Kidney (tissue), 22 donors: ENCODE measurements around the gene DHTKD1. TPM values are rescaled to one million over a fixed set of nuclear protein-coding genes. Genes with fewer than 3 reads are reported as not detected.

Experiments used
- DNase-seq, 5 donors: peaks; one replicate each; pipeline ENCODE4 v3.0.0-alpha.2; 2013 to 2020
- FAIRE-seq: peaks from 2 replicates; lab custom pipeline; 2012; peaks lifted over from hg19 to GRCh38; lab: Jason Lieb, UNC
- H3K27ac ChIP-seq, 2 donors: one replicate each; pipeline ENCODE4 v1.7.0; 2013; ENCODE audit warnings: low read depth in 2 of 2, low read length in 2 of 2, inconsistent platforms in 1 of 2
- H3K27me3 ChIP-seq: one replicate; pipeline ENCODE4 v1.7.1; 2013; ENCODE audit warnings: low read length, inconsistent platforms; ENCODE audit not compliant: control insufficient read depth, insufficient read depth
- H3K36me3 ChIP-seq, 3 donors: one replicate each; pipeline versions ENCODE4 v1.7.0 to v1.7.1; 2013; ENCODE audit warnings: low read length in 3 of 3, control low read depth in 1 of 3, inconsistent platforms in 1 of 3; ENCODE audit not compliant: insufficient read depth in 3 of 3, control insufficient read depth in 2 of 3
- H3K4me1 ChIP-seq, 3 donors: one replicate each; pipeline versions ENCODE4 v1.7.0 to v1.7.1; 2013; ENCODE audit warnings: low read length in 3 of 3, inconsistent platforms in 1 of 3, low read depth in 1 of 3; ENCODE audit not compliant: control insufficient read depth in 2 of 3, insufficient read depth in 2 of 3
- H3K4me3 ChIP-seq, 3 donors: one replicate each; pipeline versions ENCODE4 v1.7.0 to v1.8.1; 2013; ENCODE audit warnings: low read length in 3 of 3, control low read depth in 1 of 3, inconsistent platforms in 1 of 3
- H3K9ac ChIP-seq, 3 donors: one replicate each; pipeline versions ENCODE4 v1.7.0 to v1.7.1; 2013; ENCODE audit warnings: low read length in 3 of 3, control low read depth in 1 of 3, inconsistent platforms in 1 of 3
- H3K9me3 ChIP-seq, 3 donors: one replicate each; pipeline versions ENCODE4 v1.7.0 to v1.7.1; 2013; ENCODE audit warnings: low read length in 3 of 3, control low read depth in 1 of 3, inconsistent platforms in 1 of 3; ENCODE audit not compliant: control insufficient read depth in 2 of 3, insufficient read depth in 1 of 3
- CTCF ChIP-seq: IDR thresholded peaks from 3 replicates; pipeline ENCODE4 v1.5.1; 2012; ENCODE audit warnings: mild to moderate bottlenecking, moderate library complexity, borderline replicate concordance; ENCODE audit not compliant: insufficient read depth; ENCODE audit errors: extremely low read depth
- intact Hi-C: fragments of 100-400 bp; cut with DNase I; formaldehyde crosslinking; loops from one replicate; pipeline ENCODE4 v1.11.1; 2022
- long read RNA-seq, 10 donors: library from polyadenylated mRNA in 1 of 10; unstranded in 1 of 10; transcript quantifications; one replicate each; pipeline ENCODE4 v2.0.0 and lab custom pipeline, GENCODE V29; 2021 to 2026
- polyA plus RNA-seq: library from polyadenylated mRNA; stranded (reverse); fragments of 350-450 nt; fragmentation: Illumina TruSeq; extraction: RNeasy Lipid Tissue Mini Kit (QIAGEN cat#74804); gene quantifications from one replicate; pipeline ENCODE4 v1.2.3, GENCODE V29; 2014; ENCODE audit warnings: low read depth, low replicate concordance; ENCODE audit not compliant: insufficient read depth
- total RNA-seq: library from RNA; stranded (reverse); fragmentation: NEBNext Ultra II Directional; extraction: Animal tissue kit (Norgen Biotek cat#: 25700); gene quantifications from one replicate; pipeline ENCODE4 v1.2.1, GENCODE V29; 2021
- donor health status: control.
- donor health status: control.
- donor health status: control.
- donor health status: control.
- donor health status: control.
- donor health status: DM: yes; HTN: yes; CAD: no.
- donor health status: Normal renal cell carcinoma (clear cell type).

DHTKD1 gene
- total RNA-seq (28.0 TPM), polyA plus RNA-seq (21.5 TPM)
- long read RNA-seq, donor 1, result 0 reads
- long read RNA-seq, donor 2, full-length matches to known transcripts, result 2 of 2 reads
- long read RNA-seq, donor 2, partial matches to known transcripts, result 0 of 2 reads
- long read RNA-seq, donor 2, other reads (novel, unspliced or antisense), result 0 of 2 reads
- long read RNA-seq, donor 3, full-length matches to known transcripts, result 3 of 3 reads
- long read RNA-seq, donor 3, partial matches to known transcripts, result 0 of 3 reads
- long read RNA-seq, donor 3, other reads (novel, unspliced or antisense), result 0 of 3 reads
- long read RNA-seq, donor 4, full-length matches to known transcripts, result 4 of 4 reads
- long read RNA-seq, donor 4, partial matches to known transcripts, result 0 of 4 reads
- long read RNA-seq, donor 4, other reads (novel, unspliced or antisense), result 0 of 4 reads
- long read RNA-seq, donor 5, full-length matches to known transcripts, result 1 of 1 reads
- long read RNA-seq, donor 5, partial matches to known transcripts, result 0 of 1 reads
- long read RNA-seq, donor 5, other reads (novel, unspliced or antisense), result 0 of 1 reads
- long read RNA-seq, donor 6, result 0 reads
- long read RNA-seq, donor 7, full-length matches to known transcripts, result 21 of 32 reads
- long read RNA-seq, donor 7, partial matches to known transcripts, result 3 of 32 reads
- long read RNA-seq, donor 7, other reads (novel, unspliced or antisense), result 8 of 32 reads
- long read RNA-seq, donor 8, result 0 reads
- long read RNA-seq, donor 9, result 0 reads
- long read RNA-seq, donor 10, partial matches to known transcripts, result 5 of 6 reads
- long read RNA-seq, donor 10, other reads (novel, unspliced or antisense), result 0 of 6 reads

- TF ChIP-seq CTCF, result peak; percentile 43
- Histone ChIP-seq H3K9ac (peak within 1 kb of the TSS; percentile 55 to 81 (median 79)), H3K27ac (peak within 1 kb of the TSS; percentile 80 to 82), H3K9me3 (no peaks in the 10 kb centered on the region), H3K27me3 (no peaks in the 10 kb centered on the region), H3K36me3 (no peaks in the 10 kb centered on the region), H3K4me3 (peak within 1 kb of the TSS; percentile 85 to 93 (median 85)), H3K4me1 (peaks cover 0 to 5% (median 0%) of the 10 kb centered on the region in 3 donors)
- intact Hi-C loops, result no loop called here
- FAIRE-seq, result peak; percentile 85
- peak; percentile 99 for DNase-seq
Observed at GRCh38 chr10:12068449-12069269, at the start of gene DHTKD1. Gene DHTKD1, plus strand, starts transcription at chr10:12068954. Its CDS starts 80 bp downstream, at chr10:12069034.

- Histone ChIP-seq H3K36me3 (peaks cover 0 to 3% (median 0%) of the 10 kb centered on the region in 3 donors), H3K27me3 (no peaks in the 10 kb centered on the region), H3K4me1 (peaks cover 0 to 2% (median 0%) of the 10 kb centered on the region in 3 donors), H3K27ac (no peak overlapping the region), H3K4me3 (no peak overlapping the region), H3K9ac (no peak overlapping the region), H3K9me3 (no peaks in the 10 kb centered on the region)
- FAIRE-seq (no peak), DNase-seq (peak in 2 of 5 donors; percentile 45 to 72)
- intact Hi-C loops, result no loop called here
- no peak for TF ChIP-seq CTCF
Observed at GRCh38 chr10:12019283-12019971, 49.3 kb upstream of the DHTKD1 start.

GRCh38 chr10:12020574-12020973 lies 48.2 kb upstream of the DHTKD1 start:
- Histone ChIP-seq H3K9me3 (no peaks in the 10 kb centered on the region), H3K9ac (no peak overlapping the region), H3K27ac (no peak overlapping the region), H3K4me1 (peaks cover 0 to 2% (median 0%) of the 10 kb centered on the region in 3 donors), H3K36me3 (peaks cover 0 to 3% (median 0%) of the 10 kb centered on the region in 3 donors), H3K27me3 (no peaks in the 10 kb centered on the region), H3K4me3 (no peak overlapping the region)
- TF ChIP-seq CTCF, result no peak
- FAIRE-seq (no peak), DNase-seq (no peak)
- intact Hi-C loops, result no loop called here
